K562 (cell line): ENCODE measurements around the gene NRG2. TPM values are rescaled to one million over a fixed set of nuclear protein-coding genes. Genes with fewer than 3 reads are reported as not detected.

Experiments used
- CXXC5 ChIP-seq: fragments of 250-450 bp; sonication (Bioruptor Pico); IDR thresholded peaks from 2 replicates; pipeline ENCODE4 v1.8.0; 2022; ENCODE audit warnings: inconsistent platforms, mild to moderate bottlenecking, moderate library complexity
- SIN3B ChIP-seq: fragments of 450-650 bp; IDR thresholded peaks from 2 replicates; pipeline ENCODE4 v1.6.1; 2017; ENCODE audit warnings: low read depth, mild to moderate bottlenecking, moderate library complexity
- STAT5B ChIP-seq: fragments of 250-450 bp; sonication (Bioruptor Pico); IDR thresholded peaks from 2 replicates; pipeline ENCODE4 v1.8.0; 2021; ENCODE audit warnings: mild to moderate bottlenecking, inconsistent platforms
- ZBTB12 ChIP-seq: fragments of 250-450 bp; sonication (Bioruptor Pico); IDR thresholded peaks from 2 replicates; pipeline ENCODE4 v1.4.0; 2020
- ZBTB7A ChIP-seq: IDR thresholded peaks from 2 replicates; pipeline ENCODE4 v1.6.1; 2011; ENCODE audit warnings: low read depth, mild to moderate bottlenecking, low read length, moderate library complexity, borderline replicate concordance; ENCODE audit not compliant: control insufficient read depth
- ZNF134 ChIP-seq: fragments of 250-450 bp; sonication (Bioruptor Pico); conservative IDR thresholded peaks from 2 replicates; pipeline ENCODE4 v1.4.0; 2020
- ZNF324 ChIP-seq: fragments of 250-450 bp; sonication (Bioruptor Pico); IDR thresholded peaks from 2 replicates; pipeline ENCODE4 v1.4.0; 2020; ENCODE audit warnings: mild to moderate bottlenecking
- polyA plus RNA-seq, 8 experiments: library from polyadenylated mRNA; depleted of rRNA in 4 of 8; stranded (reverse) in 5 of 8; unstranded in 3 of 8; fragments of >200 nt; fragmentation: Nextera tagmentation in 2 of 8; fragmentation: Illumina TruSeq in 1 of 8; extraction: Ambion mirVana in 2 of 8; extraction: Trizol in 1 of 8; gene quantifications; 2 replicates each; pipeline versions ENCODE4 v1.2.1 to v1.2.3, GENCODE V29; 2011 to 2014; ENCODE audit warnings: inconsistent platforms in 1 of 8, missing spikeins in 1 of 8
- total RNA-seq, 7 experiments: library from RNA; depleted of rRNA in 6 of 7; stranded (reverse); fragments of >200 nt in 6 of 7; fragmentation: Illumina TruSeq in 2 of 7; extraction: Trizol in 2 of 7; gene quantifications; 2 replicates each; pipeline versions ENCODE4 v1.2.1 to v1.2.3, GENCODE V29; 2011 to 2021; ENCODE audit warnings: low replicate concordance in 1 of 7
- TF ChIP-seq, protein P1 (sequence below): fragments of 250-450 bp; sonication (Bioruptor Pico); IDR thresholded peaks from 2 replicates; pipeline ENCODE4 v1.5.0; 2022; ENCODE audit warnings: mild to moderate bottlenecking

Gene NRG2
- total and polyA plus RNA-seq, 9 of the 15 experiments (the other 6 are each of a cell fraction or from before 2014, with no cell fraction given): not detected

DNA sequence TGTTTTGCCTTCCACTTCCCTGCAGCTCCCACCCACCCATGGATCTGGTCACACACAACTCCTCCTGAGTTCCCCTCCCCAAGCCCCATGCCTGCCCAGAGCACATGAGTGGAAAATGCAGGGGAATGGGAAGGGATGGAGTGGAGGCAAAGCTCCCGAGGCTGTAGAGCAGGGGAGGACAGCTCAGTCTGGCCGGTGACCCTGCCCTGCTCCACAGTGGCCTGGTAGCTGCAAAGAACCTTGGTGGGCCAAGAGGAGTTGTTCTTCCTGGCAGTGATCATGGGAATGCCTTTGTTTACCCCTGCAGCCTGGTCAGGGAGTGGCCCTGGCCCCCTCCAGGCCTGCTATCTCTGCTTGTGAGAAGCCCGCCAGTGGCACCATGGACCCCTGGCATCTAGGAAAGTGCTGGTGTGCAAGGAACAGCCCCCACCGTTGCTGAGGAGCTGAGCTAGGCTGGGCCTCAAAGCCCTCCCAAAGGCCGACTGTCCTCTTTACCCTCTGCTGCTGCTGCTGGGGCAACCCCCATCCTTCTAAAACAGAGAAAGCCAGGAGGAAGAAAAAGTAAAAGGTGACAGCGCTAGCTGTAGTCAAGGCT lies 187.1 kb downstream of the NRG2 start (continued):
- TF ChIP-seq, protein P1, sequence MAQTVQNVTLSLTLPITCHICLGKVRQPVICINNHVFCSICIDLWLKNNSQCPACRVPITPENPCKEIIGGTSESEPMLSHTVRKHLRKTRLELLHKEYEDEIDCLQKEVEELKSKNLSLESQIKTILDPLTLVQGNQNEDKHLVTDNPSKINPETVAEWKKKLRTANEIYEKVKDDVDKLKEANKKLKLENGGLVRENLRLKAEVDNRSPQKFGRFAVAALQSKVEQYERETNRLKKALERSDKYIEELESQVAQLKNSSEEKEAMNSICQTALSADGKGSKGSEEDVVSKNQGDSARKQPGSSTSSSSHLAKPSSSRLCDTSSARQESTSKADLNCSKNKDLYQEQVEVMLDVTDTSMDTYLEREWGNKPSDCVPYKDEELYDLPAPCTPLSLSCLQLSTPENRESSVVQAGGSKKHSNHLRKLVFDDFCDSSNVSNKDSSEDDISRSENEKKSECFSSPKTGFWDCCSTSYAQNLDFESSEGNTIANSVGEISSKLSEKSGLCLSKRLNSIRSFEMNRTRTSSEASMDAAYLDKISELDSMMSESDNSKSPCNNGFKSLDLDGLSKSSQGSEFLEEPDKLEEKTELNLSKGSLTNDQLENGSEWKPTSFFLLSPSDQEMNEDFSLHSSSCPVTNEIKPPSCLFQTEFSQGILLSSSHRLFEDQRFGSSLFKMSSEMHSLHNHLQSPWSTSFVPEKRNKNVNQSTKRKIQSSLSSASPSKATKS (CRISPR knock-in tag): no peak
- TF ChIP-seq ZBTB7A: no peak
- no peak for TF ChIP-seq ZBTB12
- no peak for TF ChIP-seq CXXC5 (CRISPR knock-in tag)
- TF ChIP-seq ZNF324 (CRISPR knock-in tag): no peak
- no peak for TF ChIP-seq STAT5B
- no peak for TF ChIP-seq SIN3B
- no peak for TF ChIP-seq ZNF134
- TF ChIP-seq, all 486 proteins: peak for 0
